Measurements from ENCODE around the gene LRRC75A. TPM values are rescaled to one million over a fixed set of nuclear protein-coding genes. Genes with fewer than 3 reads are reported as not detected.

Gene LRRC75A
- total RNA-seq, 1 donor = 1.4 TPM

DNA sequence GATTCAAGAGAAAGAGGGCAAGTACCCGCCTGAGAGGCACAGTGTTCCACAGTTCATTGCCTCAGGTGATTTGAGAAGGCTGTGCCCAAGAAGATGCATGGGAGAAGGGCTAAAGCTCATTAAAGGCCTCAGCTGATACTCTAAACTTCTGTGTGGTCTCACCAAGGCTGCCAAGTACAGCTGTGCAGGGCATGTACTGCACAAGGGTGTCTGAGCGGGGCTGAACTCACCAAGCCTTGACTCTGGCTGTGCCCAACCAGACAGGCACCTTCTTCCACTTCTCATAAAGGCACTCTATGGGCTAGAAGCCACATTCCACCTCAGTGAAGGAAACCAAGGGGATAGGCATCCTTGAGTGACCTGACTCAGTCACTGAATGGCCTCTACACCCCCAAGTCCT lies 12.7 kb downstream of the LRRC75A start:
- H4K20me1 ChIP-seq (ENCODE audit: insufficient read depth, low read length) = no peaks in the 10 kb centered on the region
- no peaks in the 10 kb centered on the region for H3K27me3 ChIP-seq (ENCODE audit: insufficient read depth, low read length)
- no peak overlapping the region for H3K4me3 ChIP-seq (ENCODE audit: insufficient read depth, low read length)
- H3K27ac ChIP-seq (ENCODE audit: low read depth, low read length) = no peak overlapping the region
- H2AFZ ChIP-seq (ENCODE audit: low read length) = no peak overlapping the region
- H3K4me1 ChIP-seq (ENCODE audit: insufficient read depth, low read length) = peaks cover 10% of the 10 kb centered on the region
- H3K79me2 ChIP-seq (ENCODE audit: insufficient read depth, low read length) = no peaks in the 10 kb centered on the region
- H3K4me2 ChIP-seq (ENCODE audit: insufficient read depth, low read length) = no peak overlapping the region
- peak; percentile 51 for DNase-seq (ENCODE audit: insufficient read length, low spot score, missing footprints)
- no peaks in the 10 kb centered on the region for H3K9me3 ChIP-seq (ENCODE audit: low read depth, low read length)
- no peaks in the 10 kb centered on the region for H3K36me3 ChIP-seq (ENCODE audit: insufficient read depth, low read length)
- TF ChIP-seq, protein P1, sequence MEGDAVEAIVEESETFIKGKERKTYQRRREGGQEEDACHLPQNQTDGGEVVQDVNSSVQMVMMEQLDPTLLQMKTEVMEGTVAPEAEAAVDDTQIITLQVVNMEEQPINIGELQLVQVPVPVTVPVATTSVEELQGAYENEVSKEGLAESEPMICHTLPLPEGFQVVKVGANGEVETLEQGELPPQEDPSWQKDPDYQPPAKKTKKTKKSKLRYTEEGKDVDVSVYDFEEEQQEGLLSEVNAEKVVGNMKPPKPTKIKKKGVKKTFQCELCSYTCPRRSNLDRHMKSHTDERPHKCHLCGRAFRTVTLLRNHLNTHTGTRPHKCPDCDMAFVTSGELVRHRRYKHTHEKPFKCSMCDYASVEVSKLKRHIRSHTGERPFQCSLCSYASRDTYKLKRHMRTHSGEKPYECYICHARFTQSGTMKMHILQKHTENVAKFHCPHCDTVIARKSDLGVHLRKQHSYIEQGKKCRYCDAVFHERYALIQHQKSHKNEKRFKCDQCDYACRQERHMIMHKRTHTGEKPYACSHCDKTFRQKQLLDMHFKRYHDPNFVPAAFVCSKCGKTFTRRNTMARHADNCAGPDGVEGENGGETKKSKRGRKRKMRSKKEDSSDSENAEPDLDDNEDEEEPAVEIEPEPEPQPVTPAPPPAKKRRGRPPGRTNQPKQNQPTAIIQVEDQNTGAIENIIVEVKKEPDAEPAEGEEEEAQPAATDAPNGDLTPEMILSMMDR (IDR thresholded peaks at IDR 0.05; ENCODE audit: extremely low read depth, low read depth, low read length) = no peak

DNA sequence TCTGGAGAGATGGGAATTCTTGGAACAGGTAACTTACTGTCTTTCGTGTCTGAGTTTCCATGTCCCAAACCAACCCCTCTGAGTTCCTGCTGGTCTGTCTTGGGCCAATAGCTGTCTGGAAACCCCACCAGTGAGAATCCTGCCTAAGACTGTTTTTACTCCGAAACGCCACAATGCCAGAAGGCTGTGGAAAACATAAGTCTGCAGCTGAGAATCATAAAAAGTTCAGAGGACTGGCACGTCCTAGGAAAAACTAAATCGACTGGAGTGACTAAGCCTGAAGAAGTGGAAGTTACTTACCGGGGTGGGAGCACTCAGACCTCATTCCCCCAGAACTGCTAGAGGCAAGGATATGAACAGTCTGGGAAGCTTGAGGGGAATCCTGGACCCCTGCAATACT lies 13.3 kb downstream of the LRRC75A start:
- H4K20me1 ChIP-seq (ENCODE audit: insufficient read depth, low read length) = no peaks in the 10 kb centered on the region
- no peaks in the 10 kb centered on the region for H3K36me3 ChIP-seq (ENCODE audit: insufficient read depth, low read length)
- no peak overlapping the region for H3K27ac ChIP-seq (ENCODE audit: low read depth, low read length)
- H3K79me2 ChIP-seq (ENCODE audit: insufficient read depth, low read length) = no peaks in the 10 kb centered on the region
- no peaks in the 10 kb centered on the region for H3K27me3 ChIP-seq (ENCODE audit: insufficient read depth, low read length)
- H3K4me1 ChIP-seq (ENCODE audit: insufficient read depth, low read length) = peaks cover 10% of the 10 kb centered on the region
- peak overlapping the region; percentile 41 for H2AFZ ChIP-seq (ENCODE audit: low read length)
- DNase-seq (ENCODE audit: insufficient read length, low spot score, missing footprints) = peak; percentile 69
- no peak overlapping the region for H3K4me3 ChIP-seq (ENCODE audit: insufficient read depth, low read length)
- no peak overlapping the region for H3K4me2 ChIP-seq (ENCODE audit: insufficient read depth, low read length)
- H3K9me3 ChIP-seq (ENCODE audit: low read depth, low read length) = no peaks in the 10 kb centered on the region
- TF ChIP-seq, protein P1 (IDR thresholded peaks at IDR 0.05; ENCODE audit: extremely low read depth, low read depth, low read length) = no peak

DNA sequence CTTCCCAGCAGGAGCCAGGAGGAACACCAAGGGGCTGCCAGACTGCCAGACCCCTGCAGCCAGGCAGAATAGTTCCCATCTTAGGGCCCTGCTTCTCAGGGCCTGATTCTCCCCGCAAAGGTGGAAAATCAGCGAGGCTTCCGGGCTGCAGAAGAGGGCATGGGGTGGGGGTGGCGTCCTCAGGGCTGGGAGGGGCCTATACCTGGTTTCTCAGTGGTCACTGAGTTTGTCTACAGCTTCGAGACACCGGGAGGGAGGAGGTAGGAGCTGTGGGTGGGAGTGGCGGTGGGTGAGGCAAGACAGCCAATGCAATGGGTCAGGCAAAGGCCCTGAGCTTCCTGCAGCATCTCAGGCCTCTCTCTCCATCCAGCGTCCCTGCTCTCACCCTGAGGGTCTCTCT lies 14.3 kb downstream of the LRRC75A start:
- H3K27ac ChIP-seq (ENCODE audit: low read depth, low read length) = peak overlapping the region; percentile 59
- DNase-seq (ENCODE audit: insufficient read length, low spot score, missing footprints) = peak; percentile 45
- peaks cover 10% of the 10 kb centered on the region for H3K4me1 ChIP-seq (ENCODE audit: insufficient read depth, low read length)
- H3K4me3 ChIP-seq (ENCODE audit: insufficient read depth, low read length) = no peak overlapping the region
- H3K4me2 ChIP-seq (ENCODE audit: insufficient read depth, low read length) = no peak overlapping the region
- H3K79me2 ChIP-seq (ENCODE audit: insufficient read depth, low read length) = no peaks in the 10 kb centered on the region
- H3K9me3 ChIP-seq (ENCODE audit: low read depth, low read length) = no peaks in the 10 kb centered on the region
- H2AFZ ChIP-seq (ENCODE audit: low read length) = peak overlapping the region; percentile 89
- H3K27me3 ChIP-seq (ENCODE audit: insufficient read depth, low read length) = no peaks in the 10 kb centered on the region
- H4K20me1 ChIP-seq (ENCODE audit: insufficient read depth, low read length) = no peaks in the 10 kb centered on the region
- TF ChIP-seq, protein P1 (IDR thresholded peaks at IDR 0.05; ENCODE audit: extremely low read depth, low read depth, low read length) = no peak
- no peaks in the 10 kb centered on the region for H3K36me3 ChIP-seq (ENCODE audit: insufficient read depth, low read length)

DNA sequence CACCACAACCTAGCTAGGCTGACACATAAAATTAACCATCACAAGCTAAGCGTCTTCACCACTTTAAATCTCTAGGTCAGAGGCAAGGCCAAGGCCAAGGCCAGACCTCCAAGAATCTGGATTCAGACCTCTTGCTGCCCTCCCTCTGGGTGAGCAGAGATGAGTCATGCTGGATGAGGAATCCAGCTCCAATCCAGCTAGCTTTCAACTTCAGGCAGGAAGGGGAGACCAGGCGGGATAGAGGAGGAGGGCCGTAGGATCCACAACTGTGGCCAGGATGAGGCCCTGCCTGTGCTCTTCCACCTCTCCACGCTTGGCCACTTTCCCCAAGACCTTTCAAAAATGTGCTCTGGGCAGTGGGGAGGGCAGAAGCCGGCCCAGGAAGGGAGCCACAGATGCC lies 14.7 kb downstream of the LRRC75A start:
- Histone ChIP-seq H3K36me3 (ENCODE audit: insufficient read depth, low read length) (no peaks in the 10 kb centered on the region), H4K20me1 (ENCODE audit: insufficient read depth, low read length) (no peaks in the 10 kb centered on the region), H3K9me3 (ENCODE audit: low read depth, low read length) (no peaks in the 10 kb centered on the region), H3K79me2 (ENCODE audit: insufficient read depth, low read length) (no peaks in the 10 kb centered on the region), H3K27ac (ENCODE audit: low read depth, low read length) (peak overlapping the region; percentile 59), H3K4me2 (ENCODE audit: insufficient read depth, low read length) (no peak overlapping the region), H3K27me3 (ENCODE audit: insufficient read depth, low read length) (no peaks in the 10 kb centered on the region), H2AFZ (ENCODE audit: low read length) (peak overlapping the region; percentile 89), H3K4me3 (ENCODE audit: insufficient read depth, low read length) (no peak overlapping the region), H3K4me1 (ENCODE audit: insufficient read depth, low read length) (peaks cover 10% of the 10 kb centered on the region)
- TF ChIP-seq, protein P1 (IDR thresholded peaks at IDR 0.05; ENCODE audit: extremely low read depth, low read depth, low read length) = no peak
- DNase-seq (ENCODE audit: insufficient read length, low spot score, missing footprints) = peak; percentile 99
